AG04450 (cell line): Measurements from ENCODE around the gene DOCK3. TPM values are rescaled to one million over a fixed set of nuclear protein-coding genes. Genes with fewer than 3 reads are reported as not detected.

Experiments
- CTCF ChIA-PET: fragments of 300-600, 350-600 bp; formaldehyde crosslinking; extraction: SDS; loops from one replicate; lab custom pipeline; 2022; ENCODE audit warnings: antibody characterized with exemption, inconsistent platforms; lab: Charles Lee
- POLR2A ChIA-PET: fragments of 350-600 bp; formaldehyde crosslinking; extraction: SDS; loops from one replicate; lab custom pipeline; 2021; ENCODE audit warnings: antibody characterized with exemption, inconsistent platforms; lab: Yijun Ruan, JAX
- DNase-seq: peaks from one replicate; pipeline ENCODE4 v3.0.0-alpha.2; 2011; ENCODE audit warnings: low read depth, low spot score
- H3K27ac ChIP-seq: one replicate; pipeline ENCODE4 v1.5.1; 2012; ENCODE audit warnings: low read depth, low read length, control low read depth
- H3K27me3 ChIP-seq: one replicate; pipeline ENCODE4 v1.6.0; 2012; ENCODE audit warnings: low read length; ENCODE audit not compliant: control insufficient read depth, insufficient read depth
- H3K4me3 ChIP-seq: 2 replicates; pipeline ENCODE4 v1.5.1; 2011; ENCODE audit warnings: mild to moderate bottlenecking, low read depth, low read length, control low read depth
- H3K9me3 ChIP-seq: 2 replicates; pipeline ENCODE4 v1.5.1; 2012; ENCODE audit warnings: low read length; ENCODE audit not compliant: control insufficient read depth, insufficient read depth
- polyA plus RNA-seq: library from polyadenylated mRNA; depleted of rRNA; stranded (reverse); fragments of >200 nt; gene quantifications from 2 replicates; pipeline ENCODE4 v1.2.3, GENCODE V29; 2011
- TF ChIP-seq, protein P1 (sequence below): IDR thresholded peaks from 2 replicates; pipeline ENCODE4 v1.5.1; 2011; ENCODE audit warnings: low read depth, low read length, control low read depth, inconsistent platforms

DOCK3 gene
- polyA plus RNA-seq, 1 experiment = 0.07 TPM

DNA sequence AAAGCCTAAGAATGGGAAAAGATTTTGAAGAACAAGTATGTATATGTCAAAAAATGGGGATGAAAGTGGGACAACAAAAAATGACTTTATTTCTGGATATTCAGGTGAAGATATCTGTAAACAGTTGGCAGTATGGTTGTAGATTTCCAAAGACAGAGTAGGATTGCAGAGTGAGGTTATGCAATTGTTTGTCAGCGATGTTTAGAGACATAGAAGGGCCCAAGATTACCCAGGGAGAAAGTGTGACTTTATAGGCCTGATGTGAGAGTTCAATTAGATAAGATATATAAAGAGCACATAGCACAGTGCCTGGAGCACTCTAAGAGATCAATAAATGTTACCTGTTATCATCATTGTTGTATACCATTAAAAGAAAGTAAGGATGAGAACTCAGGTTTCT, 319.8 kb downstream of the DOCK3 start:
- Histone ChIP-seq H3K9me3 (no peaks in the 10 kb centered on the region; the same call in 1 of the 2 replicates), H3K4me3 (no peak overlapping the region), H3K27ac (no peak overlapping the region), H3K27me3 (no peaks in the 10 kb centered on the region)
- TF ChIP-seq, protein P1, sequence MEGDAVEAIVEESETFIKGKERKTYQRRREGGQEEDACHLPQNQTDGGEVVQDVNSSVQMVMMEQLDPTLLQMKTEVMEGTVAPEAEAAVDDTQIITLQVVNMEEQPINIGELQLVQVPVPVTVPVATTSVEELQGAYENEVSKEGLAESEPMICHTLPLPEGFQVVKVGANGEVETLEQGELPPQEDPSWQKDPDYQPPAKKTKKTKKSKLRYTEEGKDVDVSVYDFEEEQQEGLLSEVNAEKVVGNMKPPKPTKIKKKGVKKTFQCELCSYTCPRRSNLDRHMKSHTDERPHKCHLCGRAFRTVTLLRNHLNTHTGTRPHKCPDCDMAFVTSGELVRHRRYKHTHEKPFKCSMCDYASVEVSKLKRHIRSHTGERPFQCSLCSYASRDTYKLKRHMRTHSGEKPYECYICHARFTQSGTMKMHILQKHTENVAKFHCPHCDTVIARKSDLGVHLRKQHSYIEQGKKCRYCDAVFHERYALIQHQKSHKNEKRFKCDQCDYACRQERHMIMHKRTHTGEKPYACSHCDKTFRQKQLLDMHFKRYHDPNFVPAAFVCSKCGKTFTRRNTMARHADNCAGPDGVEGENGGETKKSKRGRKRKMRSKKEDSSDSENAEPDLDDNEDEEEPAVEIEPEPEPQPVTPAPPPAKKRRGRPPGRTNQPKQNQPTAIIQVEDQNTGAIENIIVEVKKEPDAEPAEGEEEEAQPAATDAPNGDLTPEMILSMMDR = no peak
- ChIA-PET CTCF (no interaction called here), POLR2A (no interaction called here)
- DNase-seq = no peak

DNA sequence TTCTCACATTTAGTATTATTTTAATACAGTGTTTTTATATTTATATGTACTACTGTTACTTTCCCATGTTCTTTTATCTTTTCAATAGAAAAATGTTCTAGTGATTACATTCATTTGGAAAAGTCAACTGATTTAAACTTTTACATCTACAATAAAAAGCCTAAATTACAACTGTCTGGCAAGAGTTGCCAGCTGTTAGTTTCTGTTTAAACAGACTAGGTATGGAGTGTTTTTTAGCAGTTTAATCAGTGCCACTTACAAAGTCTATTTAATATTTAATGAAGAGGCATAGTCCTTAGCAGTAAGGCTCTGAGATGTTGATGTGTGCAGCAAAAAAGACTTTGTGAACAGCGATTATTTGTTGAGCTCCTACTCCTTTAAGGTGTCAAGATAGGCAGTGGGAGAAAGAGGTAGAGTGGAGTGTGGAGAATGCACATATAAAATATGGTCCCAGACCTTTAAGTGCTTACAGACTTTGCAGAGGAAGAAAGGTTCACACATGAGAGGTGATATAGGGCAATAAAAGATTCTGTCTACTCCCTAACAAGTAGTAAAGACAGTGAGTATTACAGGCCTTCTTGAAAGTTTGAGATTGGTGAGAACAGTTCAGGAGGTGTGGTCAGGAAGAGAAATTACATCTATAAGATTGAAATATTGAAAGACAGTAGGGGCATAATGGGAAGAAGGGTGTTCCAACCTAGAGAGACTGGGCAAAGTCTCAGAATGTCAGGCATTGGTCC, 320.5 kb downstream of the DOCK3 start:
- no peaks in the 10 kb centered on the region; the same call in 1 of the 2 replicates for H3K9me3 ChIP-seq
- no peak for DNase-seq
- H3K27me3 ChIP-seq = no peaks in the 10 kb centered on the region
- ChIA-PET CTCF (no interaction called here), POLR2A (no interaction called here)
- H3K4me3 ChIP-seq = no peak overlapping the region
- no peak overlapping the region for H3K27ac ChIP-seq
- TF ChIP-seq, protein P1 = no peak

DNA sequence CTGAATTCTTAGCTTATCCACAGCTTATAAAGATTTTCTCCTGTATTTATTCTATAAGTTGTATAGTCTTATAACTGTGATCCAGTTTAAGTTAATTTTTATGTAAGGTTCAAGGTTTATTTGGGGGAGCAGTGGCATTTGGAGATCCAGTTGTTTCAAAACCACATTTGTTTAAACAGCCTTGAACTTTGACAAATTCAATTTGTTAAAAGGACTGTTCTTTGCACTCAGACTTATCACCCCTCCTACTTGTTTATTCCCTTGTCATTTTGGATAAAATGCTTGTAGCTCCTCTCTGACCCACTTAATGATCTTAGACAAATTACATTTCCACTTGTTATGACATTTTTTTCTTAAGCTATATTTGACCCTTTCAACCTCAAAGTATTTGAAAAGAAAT, 327.8 kb downstream of the DOCK3 start:
- no peak overlapping the region for H3K27ac ChIP-seq
- POLR2A ChIA-PET = no interaction called here
- DNase-seq = no peak
- no peaks in the 10 kb centered on the region for H3K9me3 ChIP-seq
- TF ChIP-seq, protein P1 = no peak
- CTCF ChIA-PET = interaction anchor here (0.8 kb wide), 1 partner anchor 31 kb away, joined by 3 read pairs; no protein-coding TSS in a partner anchor
- H3K27me3 ChIP-seq = no peaks in the 10 kb centered on the region
- H3K4me3 ChIP-seq = no peak overlapping the region

DNA sequence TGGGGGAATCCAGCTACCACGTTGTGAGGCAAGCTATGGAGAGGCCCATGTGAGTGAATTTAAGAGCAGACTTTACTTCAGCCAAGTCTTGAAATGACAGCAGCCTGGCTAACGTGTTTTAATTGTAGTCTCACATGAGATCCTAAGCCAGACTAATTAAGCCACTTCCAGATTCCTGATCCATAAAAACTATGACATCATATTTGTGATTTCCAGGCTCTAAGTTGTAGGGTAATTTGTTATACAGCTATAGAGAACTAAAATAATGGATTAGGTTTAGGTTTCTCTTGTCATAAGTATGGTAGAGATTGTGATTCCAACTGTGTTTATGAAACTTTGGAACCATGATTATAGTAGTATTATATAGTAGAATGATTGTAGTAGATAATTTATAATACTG, 329.5 kb downstream of the DOCK3 start:
- DNase-seq = no peak
- POLR2A ChIA-PET = no interaction called here

DNA sequence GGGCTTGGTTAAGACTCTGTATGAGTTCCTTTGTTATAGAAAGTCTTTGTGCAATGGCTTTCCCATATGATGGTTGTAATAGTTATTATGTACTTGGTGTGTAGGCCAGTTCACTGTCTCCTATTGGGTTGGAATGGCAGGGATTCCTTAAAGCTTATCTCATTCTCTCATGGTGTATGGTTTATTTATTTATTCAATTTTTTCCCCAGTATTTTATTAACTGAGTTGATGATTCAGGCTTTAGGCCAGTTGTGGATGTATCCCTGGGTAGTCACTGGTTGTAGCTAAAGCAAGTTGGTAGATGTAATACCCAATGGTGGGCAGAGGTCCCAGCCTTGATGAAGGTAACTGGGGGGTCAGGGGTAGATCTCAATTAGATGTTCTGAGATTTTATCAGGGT, 349.4 kb downstream of the DOCK3 start:
- Histone ChIP-seq H3K4me3 (no peak overlapping the region), H3K27ac (no peak overlapping the region), H3K27me3 (no peaks in the 10 kb centered on the region), H3K9me3 (no peaks in the 10 kb centered on the region)
- DNase-seq = no peak
- ChIA-PET CTCF (no interaction called here), POLR2A (no interaction called here)
- TF ChIP-seq, protein P1 = no peak

More for the DNA sequence above, 329.5 kb downstream of the DOCK3 start:
- Histone ChIP-seq H3K27ac (no peak overlapping the region), H3K9me3 (no peaks in the 10 kb centered on the region), H3K4me3 (no peak overlapping the region), H3K27me3 (no peaks in the 10 kb centered on the region)
- CTCF ChIA-PET = no interaction called here
- TF ChIP-seq, protein P1 = no peak
